GM10266 (cell line): ENCODE data around the gene JAKMIP1.

Experiments used
- DNase-seq: peaks from one replicate; pipeline ENCODE4 v3.0.0; 2012; ENCODE audit errors: extremely low spot score
- CTCF ChIP-seq: IDR thresholded peaks from 2 replicates; pipeline ENCODE4 v1.5.1; 2012; ENCODE audit warnings: mild to moderate bottlenecking, low read depth; ENCODE audit not compliant: control insufficient read depth, insufficient read depth; ENCODE audit errors: missing control alignments

JAKMIP1 gene

DNA sequence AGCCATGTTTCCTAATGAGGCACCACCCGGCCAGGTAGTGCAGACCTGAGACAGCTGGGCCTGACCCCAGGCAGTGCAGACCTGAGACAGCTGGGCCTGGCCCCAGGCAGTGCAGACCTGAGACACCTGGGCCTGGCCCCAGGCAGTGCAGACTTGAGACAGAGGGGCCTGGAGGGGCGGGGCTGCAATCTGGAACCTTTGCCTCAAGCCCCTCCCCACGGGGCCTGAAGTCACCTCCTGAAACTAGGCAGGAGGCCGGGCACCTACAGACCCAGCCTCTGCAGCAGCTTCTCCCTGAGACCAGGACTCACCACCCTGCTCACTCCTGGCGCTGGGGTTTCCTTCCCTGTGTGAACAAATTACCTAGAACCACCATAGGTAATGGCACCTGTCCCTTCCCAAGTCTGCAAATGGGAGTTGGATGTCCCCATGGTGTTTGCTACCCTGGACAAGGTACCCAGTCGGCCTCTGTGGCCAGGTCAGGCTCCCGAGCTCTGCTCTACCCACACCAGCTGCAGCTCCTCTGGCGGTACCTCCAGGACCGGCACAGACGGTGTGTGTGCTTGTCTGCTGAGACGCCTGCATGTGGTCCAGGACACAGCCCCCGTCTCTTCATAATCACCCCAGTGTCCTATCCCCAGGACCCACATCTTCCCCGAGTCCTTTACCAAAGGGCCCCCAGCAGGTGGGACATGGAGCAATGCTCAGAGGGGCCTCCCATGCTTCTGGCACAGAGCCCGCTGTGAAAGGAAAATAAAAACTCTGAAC lies 129.0 kb downstream of the JAKMIP1 start:
- DNase-seq, result no peak
- no peak for TF ChIP-seq CTCF

- no peak for DNase-seq
- TF ChIP-seq CTCF, result no peak
Observed at GRCh38 chr4:6069845-6070709, 130.3 kb downstream of the JAKMIP1 start.

- DNase-seq, result no peak
- TF ChIP-seq CTCF, result no peak
Observed at GRCh38 chr4:6068986-6069385, 131.4 kb downstream of the JAKMIP1 start.

DNA sequence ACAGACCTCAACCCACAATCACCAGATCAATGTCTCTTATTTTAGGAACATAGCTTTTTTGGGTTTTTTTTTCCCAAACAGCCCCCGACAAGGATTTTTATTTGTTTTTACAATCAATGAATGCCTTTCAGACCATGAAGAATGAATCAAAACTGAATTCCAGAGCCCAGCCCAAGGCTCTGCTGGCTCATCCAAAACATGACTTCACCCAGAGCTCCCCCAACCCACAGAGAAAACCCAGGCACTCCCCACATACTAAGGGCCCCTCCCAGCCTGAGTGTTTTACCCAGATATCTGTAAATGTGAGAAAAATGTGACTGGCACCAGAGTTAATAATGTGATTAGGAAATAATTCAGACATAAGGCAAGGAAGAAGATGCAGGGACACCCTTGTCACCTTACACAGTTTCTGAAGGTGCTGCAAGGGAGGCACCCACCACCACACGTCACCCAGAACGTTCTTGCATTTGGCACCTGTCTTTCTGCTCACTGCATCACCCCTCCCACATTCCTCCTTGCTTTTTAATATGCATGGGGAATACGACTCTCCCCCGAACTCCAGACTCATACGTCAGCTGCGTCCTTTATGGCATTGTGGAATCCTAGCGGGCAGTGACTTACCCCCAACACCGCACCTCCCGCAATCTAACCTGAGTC lies 134.3 kb downstream of the JAKMIP1 start:
- DNase-seq, result no peak
- no peak for TF ChIP-seq CTCF

- no peak for DNase-seq
- TF ChIP-seq CTCF, result no peak
Observed at GRCh38 chr4:6065166-6065565, 135.2 kb downstream of the JAKMIP1 start.

DNA sequence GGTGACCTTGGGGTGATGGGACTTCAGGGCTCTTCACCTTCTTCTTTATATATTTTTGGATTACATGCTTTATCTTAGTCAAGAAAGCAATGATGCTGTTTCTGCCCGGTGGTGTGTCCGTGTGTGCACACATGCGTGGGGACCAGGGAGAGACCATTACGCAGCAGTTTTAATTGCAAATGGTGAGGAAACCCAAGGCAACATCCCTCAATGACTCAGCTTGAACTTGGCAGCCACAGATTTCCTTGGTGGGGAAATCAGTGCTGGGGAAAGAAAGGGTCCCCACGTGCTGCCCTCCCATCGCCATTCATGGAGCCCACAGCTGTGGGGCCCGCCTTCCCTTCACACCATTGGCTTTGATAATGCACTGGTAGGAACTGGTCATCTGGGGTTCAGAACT lies 136.0 kb downstream of the JAKMIP1 start:
- no peak for TF ChIP-seq CTCF
- no peak for DNase-seq
